Measurements from ENCODE around the gene SERPINB10. TPM values are rescaled to one million over a fixed set of nuclear protein-coding genes. Genes with fewer than 3 reads are reported as not detected.

SERPINB10 gene
- total RNA-seq, 1 experiment from 2014 or later = not detected

DNA sequence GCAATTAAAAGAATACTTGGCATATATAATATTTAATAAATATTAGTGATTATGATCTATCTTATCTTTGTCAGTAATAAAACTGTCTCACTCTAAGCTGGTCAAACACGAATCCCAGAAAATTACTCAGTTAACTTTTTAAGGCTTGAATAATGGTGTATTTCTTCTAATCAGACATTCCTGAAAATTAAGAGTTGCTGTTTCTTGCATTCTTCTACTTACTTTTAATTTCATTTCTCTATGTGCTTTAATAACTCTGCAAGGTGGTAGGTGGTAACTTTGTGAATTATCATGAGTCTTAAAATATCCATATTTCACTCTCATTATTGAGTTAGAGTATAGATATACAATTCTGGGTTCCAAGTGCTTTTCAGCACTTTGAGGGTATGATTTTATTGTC is 3.1 kb upstream of the SERPINB10 start:
- TF ChIP-seq, protein P1, sequence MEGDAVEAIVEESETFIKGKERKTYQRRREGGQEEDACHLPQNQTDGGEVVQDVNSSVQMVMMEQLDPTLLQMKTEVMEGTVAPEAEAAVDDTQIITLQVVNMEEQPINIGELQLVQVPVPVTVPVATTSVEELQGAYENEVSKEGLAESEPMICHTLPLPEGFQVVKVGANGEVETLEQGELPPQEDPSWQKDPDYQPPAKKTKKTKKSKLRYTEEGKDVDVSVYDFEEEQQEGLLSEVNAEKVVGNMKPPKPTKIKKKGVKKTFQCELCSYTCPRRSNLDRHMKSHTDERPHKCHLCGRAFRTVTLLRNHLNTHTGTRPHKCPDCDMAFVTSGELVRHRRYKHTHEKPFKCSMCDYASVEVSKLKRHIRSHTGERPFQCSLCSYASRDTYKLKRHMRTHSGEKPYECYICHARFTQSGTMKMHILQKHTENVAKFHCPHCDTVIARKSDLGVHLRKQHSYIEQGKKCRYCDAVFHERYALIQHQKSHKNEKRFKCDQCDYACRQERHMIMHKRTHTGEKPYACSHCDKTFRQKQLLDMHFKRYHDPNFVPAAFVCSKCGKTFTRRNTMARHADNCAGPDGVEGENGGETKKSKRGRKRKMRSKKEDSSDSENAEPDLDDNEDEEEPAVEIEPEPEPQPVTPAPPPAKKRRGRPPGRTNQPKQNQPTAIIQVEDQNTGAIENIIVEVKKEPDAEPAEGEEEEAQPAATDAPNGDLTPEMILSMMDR (IDR thresholded peaks at IDR 0.05; ENCODE audit: insufficient read depth in 1 of 2, low read depth in 1 of 2, low read length in 1 of 2, severe bottlenecking in 1 of 2, unreplicated experiment in 1 of 2) = no peak
- no peaks in the 10 kb centered on the region for H3K4me1 Mint-ChIP-seq (ENCODE audit: low read depth, unreplicated experiment)
- POLR2A ChIA-PET = no interaction called here
- H3K27ac Mint-ChIP-seq (ENCODE audit: unreplicated experiment) = no peak overlapping the region
- no TSS peak for BruUV-seq (replicated peaks)
- Histone ChIP-seq H3K4me1 (no peaks in the 10 kb centered on the region), H3K27me3 (replicated peaks; ENCODE audit: control insufficient read depth, insufficient read depth, low read length) (no peaks in the 10 kb centered on the region), H3K4me3 (ENCODE audit: low read depth, low read length) (no peak overlapping the region), H3K9me3 (no peaks in the 10 kb centered on the region), H3K36me3 (ENCODE audit: control insufficient read depth, insufficient read depth, low read length) (no peaks in the 10 kb centered on the region)
- H3K4me3 Mint-ChIP-seq (ENCODE audit: unreplicated experiment) = no peak overlapping the region
- no peak for DNase-seq
- no peaks in the 10 kb centered on the region for H3K9me3 Mint-ChIP-seq (ENCODE audit: unreplicated experiment)
- intact Hi-C loops (cut with micrococcal nuclease; ENCODE audit: unreplicated experiment) = no loop called here
- H3K36me3 Mint-ChIP-seq (ENCODE audit: insufficient read depth, unreplicated experiment) = no peaks in the 10 kb centered on the region
- CTCF ChIA-PET = no interaction called here
- peaks cover 3% of the 10 kb centered on the region for H3K27me3 Mint-ChIP-seq (ENCODE audit: insufficient read depth, unreplicated experiment)

DNA sequence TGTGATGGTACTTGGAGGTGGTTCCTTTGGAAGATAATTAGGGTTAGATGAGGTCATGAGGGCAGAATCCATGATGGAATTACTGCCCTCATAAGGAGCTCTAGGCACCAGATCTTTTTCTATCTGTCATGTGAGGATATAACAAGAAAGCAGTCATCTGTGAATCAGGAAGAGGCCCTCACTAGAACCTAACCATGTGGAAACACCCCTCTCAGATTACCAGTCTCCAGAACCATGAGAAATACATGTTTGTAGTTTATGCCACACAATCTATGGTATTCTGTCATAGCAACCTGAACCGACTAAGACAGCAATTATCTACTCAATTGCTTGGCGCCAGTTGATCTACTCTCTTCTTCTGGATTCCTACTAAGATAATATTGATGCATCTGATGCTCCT is 2.4 kb upstream of the SERPINB10 start:
- intact Hi-C loops (cut with micrococcal nuclease; ENCODE audit: unreplicated experiment) = no loop called here
- no peaks in the 10 kb centered on the region for H3K9me3 Mint-ChIP-seq (ENCODE audit: unreplicated experiment)
- Histone ChIP-seq H3K27me3 (replicated peaks; ENCODE audit: control insufficient read depth, insufficient read depth, low read length) (no peaks in the 10 kb centered on the region), H3K36me3 (ENCODE audit: control insufficient read depth, insufficient read depth, low read length) (no peaks in the 10 kb centered on the region), H3K4me1 (no peaks in the 10 kb centered on the region), H3K4me3 (ENCODE audit: low read depth, low read length) (no peak overlapping the region), H3K9me3 (no peaks in the 10 kb centered on the region)
- BruUV-seq (replicated peaks) = no TSS peak
- POLR2A ChIA-PET = no interaction called here
- H3K36me3 Mint-ChIP-seq (ENCODE audit: insufficient read depth, unreplicated experiment) = no peaks in the 10 kb centered on the region
- H3K27me3 Mint-ChIP-seq (ENCODE audit: insufficient read depth, unreplicated experiment) = peaks cover 3% of the 10 kb centered on the region
- no peak overlapping the region for H3K27ac Mint-ChIP-seq (ENCODE audit: unreplicated experiment)
- no peak for DNase-seq
- CTCF ChIA-PET = no interaction called here
- no peaks in the 10 kb centered on the region for H3K4me1 Mint-ChIP-seq (ENCODE audit: low read depth, unreplicated experiment)
- TF ChIP-seq, protein P1 (IDR thresholded peaks at IDR 0.05; ENCODE audit: insufficient read depth in 1 of 2, low read depth in 1 of 2, low read length in 1 of 2, severe bottlenecking in 1 of 2, unreplicated experiment in 1 of 2) = no peak
- no peak overlapping the region for H3K4me3 Mint-ChIP-seq (ENCODE audit: unreplicated experiment)

DNA sequence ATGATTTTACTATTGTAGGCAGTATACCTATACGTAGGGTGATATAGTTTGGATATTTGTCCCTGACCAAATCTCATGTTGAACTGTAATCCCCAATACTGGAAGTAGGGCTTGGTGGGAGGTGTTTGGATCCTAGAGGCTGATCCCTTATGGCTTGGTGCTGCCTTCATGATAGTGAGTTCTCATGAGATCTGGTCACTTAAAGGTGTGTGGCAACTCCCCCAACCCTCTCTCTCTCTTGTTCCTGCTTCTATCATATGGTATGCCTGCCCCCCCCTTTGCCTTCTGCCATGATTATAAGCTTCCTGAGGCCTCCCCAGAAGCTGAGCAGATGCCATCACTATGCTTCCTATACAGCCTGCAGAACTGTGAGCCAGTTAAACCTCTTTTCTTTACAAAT is 1.7 kb upstream of the SERPINB10 start:
- H3K4me3 Mint-ChIP-seq (ENCODE audit: unreplicated experiment) = no peak overlapping the region
- H3K36me3 Mint-ChIP-seq (ENCODE audit: insufficient read depth, unreplicated experiment) = no peaks in the 10 kb centered on the region
- no peaks in the 10 kb centered on the region for H3K9me3 Mint-ChIP-seq (ENCODE audit: unreplicated experiment)
- Histone ChIP-seq H3K4me1 (no peaks in the 10 kb centered on the region), H3K36me3 (ENCODE audit: control insufficient read depth, insufficient read depth, low read length) (no peaks in the 10 kb centered on the region), H3K9me3 (no peaks in the 10 kb centered on the region), H3K27me3 (replicated peaks; ENCODE audit: control insufficient read depth, insufficient read depth, low read length) (no peaks in the 10 kb centered on the region), H3K4me3 (ENCODE audit: low read depth, low read length) (no peak overlapping the region)
- no peak overlapping the region for H3K27ac Mint-ChIP-seq (ENCODE audit: unreplicated experiment)
- ChIA-PET POLR2A (no interaction called here), CTCF (no interaction called here)
- H3K27me3 Mint-ChIP-seq (ENCODE audit: insufficient read depth, unreplicated experiment) = peaks cover 1% of the 10 kb centered on the region
- BruUV-seq (replicated peaks) = no TSS peak
- intact Hi-C loops (cut with micrococcal nuclease; ENCODE audit: unreplicated experiment) = no loop called here
- H3K4me1 Mint-ChIP-seq (ENCODE audit: low read depth, unreplicated experiment) = no peaks in the 10 kb centered on the region
- DNase-seq = no peak
- TF ChIP-seq, protein P1 (IDR thresholded peaks at IDR 0.05; ENCODE audit: insufficient read depth in 1 of 2, low read depth in 1 of 2, low read length in 1 of 2, severe bottlenecking in 1 of 2, unreplicated experiment in 1 of 2) = no peak

Data from Caco-2 (cell line).